Colonic mucosa (tissue), 4 donors: Measurements from ENCODE around the gene CD164L2. TPM values are rescaled to one million over a fixed set of nuclear protein-coding genes. Genes with fewer than 3 reads are reported as not detected.
A peak's percentile ranks its signal among the peaks of the same experiment; 100 is the strongest.

Experiments
- DNase-seq: peaks from one replicate; pipeline ENCODE4 v3.0.0-alpha.2; 2020
- H3K27ac ChIP-seq: fragments of 200-600 bp; one replicate; pipeline ENCODE4 v1.8.0; 2021
- H3K27me3 ChIP-seq: fragments of 200-600 bp; one replicate; pipeline ENCODE4 v1.8.0; 2021
- H3K36me3 ChIP-seq: fragments of 200-600 bp; one replicate; pipeline ENCODE4 v1.8.0; 2021
- H3K4me1 ChIP-seq: fragments of 200-600 bp; one replicate; pipeline ENCODE4 v1.8.0; 2021; ENCODE audit warnings: mild to moderate bottlenecking
- H3K4me3 ChIP-seq: fragments of 200-600 bp; one replicate; pipeline ENCODE4 v1.8.0; 2021
- H3K9ac ChIP-seq, 2 donors: one replicate each; pipeline ENCODE4 v1.7.0; 2013; ENCODE audit warnings: control low read depth in 2 of 2, low read depth in 2 of 2, low read length in 2 of 2
- H3K9me3 ChIP-seq: fragments of 200-600 bp; one replicate; pipeline ENCODE4 v1.8.0; 2021
- intact Hi-C: fragments of 100-400 bp; cut with DNase I; formaldehyde crosslinking; loops from one replicate; pipeline ENCODE4 v1.14.1; 2022
- total RNA-seq, 2 donors: library from RNA; stranded (reverse); fragmentation: NEBNext Ultra II Directional in 1 of 2; extraction: Animal tissue kit (Norgen Biotek cat#: 25700) in 1 of 2; gene quantifications; one replicate each; pipeline ENCODE4 v1.2.1, GENCODE V29; 2021
- TF ChIP-seq, protein P1 (sequence below): fragments of 200-600 bp; IDR thresholded peaks from one replicate; pipeline ENCODE4 v1.8.0; 2022; ENCODE audit warnings: antibody characterized with exemption, mild to moderate bottlenecking
- donor health status: healthy.
- donor health status: DM: no; HTN: no; CAD: no.
- donor health status: DM: no; HTN: no; CAD: no.

Gene CD164L2
- total RNA-seq, 2 donors from 2014 or later = 0.69 to 1.7 TPM

DNA sequence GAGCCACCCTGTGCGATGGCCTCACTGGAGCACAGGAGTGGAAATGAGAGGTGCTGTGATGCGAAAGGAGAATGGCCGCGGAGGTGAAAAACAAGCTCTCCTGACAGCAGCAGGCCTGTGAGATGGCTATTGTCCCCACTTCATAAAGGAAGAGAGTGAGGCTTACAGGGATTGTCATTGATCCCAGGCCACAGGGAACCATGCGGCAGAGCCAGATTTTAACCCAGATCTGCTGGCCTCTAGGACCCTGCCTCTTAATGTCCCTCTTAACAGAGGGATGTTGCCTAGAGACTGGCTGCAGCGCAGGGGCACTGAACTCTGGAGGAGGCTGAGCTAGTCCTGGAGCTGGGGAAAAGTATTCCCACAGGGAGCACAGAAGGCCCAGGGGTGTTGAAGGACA is 44.4 kb downstream of the CD164L2 start:
- intact Hi-C loops = no loop called here
- Histone ChIP-seq H3K27me3 (no peaks in the 10 kb centered on the region), H3K27ac (no peak overlapping the region), H3K36me3 (no peaks in the 10 kb centered on the region), H3K4me1 (no peaks in the 10 kb centered on the region), H3K9me3 (no peaks in the 10 kb centered on the region), H3K4me3 (no peak overlapping the region), H3K9ac (no peak overlapping the region)
- TF ChIP-seq, protein P1, sequence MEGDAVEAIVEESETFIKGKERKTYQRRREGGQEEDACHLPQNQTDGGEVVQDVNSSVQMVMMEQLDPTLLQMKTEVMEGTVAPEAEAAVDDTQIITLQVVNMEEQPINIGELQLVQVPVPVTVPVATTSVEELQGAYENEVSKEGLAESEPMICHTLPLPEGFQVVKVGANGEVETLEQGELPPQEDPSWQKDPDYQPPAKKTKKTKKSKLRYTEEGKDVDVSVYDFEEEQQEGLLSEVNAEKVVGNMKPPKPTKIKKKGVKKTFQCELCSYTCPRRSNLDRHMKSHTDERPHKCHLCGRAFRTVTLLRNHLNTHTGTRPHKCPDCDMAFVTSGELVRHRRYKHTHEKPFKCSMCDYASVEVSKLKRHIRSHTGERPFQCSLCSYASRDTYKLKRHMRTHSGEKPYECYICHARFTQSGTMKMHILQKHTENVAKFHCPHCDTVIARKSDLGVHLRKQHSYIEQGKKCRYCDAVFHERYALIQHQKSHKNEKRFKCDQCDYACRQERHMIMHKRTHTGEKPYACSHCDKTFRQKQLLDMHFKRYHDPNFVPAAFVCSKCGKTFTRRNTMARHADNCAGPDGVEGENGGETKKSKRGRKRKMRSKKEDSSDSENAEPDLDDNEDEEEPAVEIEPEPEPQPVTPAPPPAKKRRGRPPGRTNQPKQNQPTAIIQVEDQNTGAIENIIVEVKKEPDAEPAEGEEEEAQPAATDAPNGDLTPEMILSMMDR = no peak
- DNase-seq = no peak

DNA sequence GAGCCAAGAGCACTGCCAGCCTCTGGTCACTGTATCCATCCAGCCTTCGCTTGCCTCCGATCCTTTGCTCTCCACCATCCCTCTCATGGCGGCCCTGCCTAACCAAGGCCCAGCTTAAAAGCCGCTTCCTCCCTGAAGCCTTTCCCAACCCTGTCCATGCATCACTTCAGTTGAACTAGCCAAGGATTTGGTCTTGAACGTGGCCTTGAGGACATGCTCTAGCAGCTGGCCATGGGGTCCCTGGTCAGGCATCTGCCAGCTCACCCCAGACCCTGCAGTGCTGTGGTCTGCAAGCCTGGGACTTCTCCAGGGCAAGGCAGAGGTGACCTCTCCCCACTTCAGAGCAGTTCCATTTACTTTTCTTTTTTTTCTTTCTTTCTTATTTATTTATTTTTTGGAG is 46.4 kb downstream of the CD164L2 start:
- Histone ChIP-seq H3K27me3 (no peaks in the 10 kb centered on the region), H3K36me3 (no peaks in the 10 kb centered on the region), H3K9me3 (no peaks in the 10 kb centered on the region), H3K4me3 (no peak overlapping the region), H3K4me1 (no peaks in the 10 kb centered on the region), H3K9ac (no peak overlapping the region), H3K27ac (no peak overlapping the region)
- intact Hi-C loops = no loop called here
- TF ChIP-seq, protein P1 = no peak
- no peak for DNase-seq

DNA sequence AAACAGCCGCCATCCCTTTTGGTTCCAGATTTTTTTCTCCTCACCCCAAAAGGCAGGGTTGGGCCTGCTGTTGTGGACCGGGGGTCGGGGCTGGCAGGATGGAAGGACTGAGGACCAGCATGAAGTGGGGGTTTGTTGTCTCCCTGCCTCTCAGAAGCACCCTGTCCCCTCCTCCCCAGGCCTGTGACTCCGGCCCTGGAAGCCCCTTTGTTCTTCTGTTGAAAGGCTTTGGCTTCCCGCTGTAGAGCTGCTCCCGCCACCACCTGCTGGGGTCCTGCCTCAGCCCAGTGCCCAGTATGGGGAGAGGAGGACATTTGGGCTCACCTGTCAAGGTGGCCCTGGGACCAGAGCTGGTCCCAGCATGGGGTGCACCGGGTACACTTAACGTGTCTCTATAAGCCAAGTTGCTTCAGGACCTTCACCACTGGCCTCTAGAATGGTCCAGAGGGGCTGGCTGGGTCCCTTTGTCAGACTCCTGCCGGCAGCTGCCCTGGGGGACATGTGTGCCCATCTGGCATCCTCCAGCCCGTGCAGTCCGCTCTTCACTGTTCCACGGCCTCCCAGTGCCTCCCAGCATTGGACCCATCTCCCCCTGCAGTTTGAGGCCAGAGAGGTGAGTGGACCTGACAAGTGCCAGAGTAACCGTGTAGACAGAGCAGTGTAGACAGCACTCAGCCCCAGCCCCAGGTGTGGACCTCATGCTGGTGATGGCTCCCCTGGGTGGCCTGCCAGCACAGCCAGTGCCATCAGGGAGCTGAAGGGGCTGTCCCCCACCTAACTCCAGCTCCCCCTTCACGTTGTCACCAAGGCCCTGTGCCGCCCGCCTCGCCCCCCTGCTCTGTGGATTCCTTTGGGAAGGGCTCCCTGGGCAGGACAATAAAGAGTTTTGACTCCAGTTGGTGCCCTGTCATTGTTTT is 47.4 kb downstream of the CD164L2 start:
- Histone ChIP-seq H3K9me3 (no peaks in the 10 kb centered on the region), H3K4me1 (no peaks in the 10 kb centered on the region), H3K4me3 (no peak overlapping the region), H3K36me3 (no peaks in the 10 kb centered on the region), H3K27ac (no peak overlapping the region), H3K27me3 (no peaks in the 10 kb centered on the region), H3K9ac (no peak overlapping the region)
- intact Hi-C loops = no loop called here
- TF ChIP-seq, protein P1 = no peak
- no peak for DNase-seq

DNA sequence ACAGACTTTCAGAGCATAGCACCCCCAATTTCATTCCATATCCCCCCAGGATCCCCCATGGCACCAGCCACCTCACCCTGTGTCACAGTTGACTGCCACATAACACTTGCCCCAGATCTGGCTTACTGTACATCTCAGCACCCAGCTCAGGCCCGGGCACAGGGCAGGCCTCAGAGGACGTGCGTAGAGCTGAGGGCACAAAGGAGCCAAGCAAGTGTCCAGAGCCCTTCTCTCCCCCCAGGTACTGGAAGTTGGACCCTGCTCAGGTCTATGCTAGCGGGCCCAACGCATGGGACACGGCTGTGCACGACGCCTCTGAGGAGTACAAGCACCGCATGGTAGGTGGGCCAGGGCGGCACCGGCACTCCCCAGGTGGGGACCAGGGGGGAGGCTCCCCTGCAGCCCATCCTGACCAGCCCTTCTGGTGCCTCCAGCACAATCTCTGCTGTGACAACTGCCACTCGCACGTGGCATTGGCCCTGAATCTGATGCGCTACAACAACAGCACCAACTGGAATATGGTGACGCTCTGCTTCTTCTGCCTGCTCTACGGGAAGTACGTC is 49.3 kb downstream of the CD164L2 start:
- TF ChIP-seq, protein P1 = no peak

DNA sequence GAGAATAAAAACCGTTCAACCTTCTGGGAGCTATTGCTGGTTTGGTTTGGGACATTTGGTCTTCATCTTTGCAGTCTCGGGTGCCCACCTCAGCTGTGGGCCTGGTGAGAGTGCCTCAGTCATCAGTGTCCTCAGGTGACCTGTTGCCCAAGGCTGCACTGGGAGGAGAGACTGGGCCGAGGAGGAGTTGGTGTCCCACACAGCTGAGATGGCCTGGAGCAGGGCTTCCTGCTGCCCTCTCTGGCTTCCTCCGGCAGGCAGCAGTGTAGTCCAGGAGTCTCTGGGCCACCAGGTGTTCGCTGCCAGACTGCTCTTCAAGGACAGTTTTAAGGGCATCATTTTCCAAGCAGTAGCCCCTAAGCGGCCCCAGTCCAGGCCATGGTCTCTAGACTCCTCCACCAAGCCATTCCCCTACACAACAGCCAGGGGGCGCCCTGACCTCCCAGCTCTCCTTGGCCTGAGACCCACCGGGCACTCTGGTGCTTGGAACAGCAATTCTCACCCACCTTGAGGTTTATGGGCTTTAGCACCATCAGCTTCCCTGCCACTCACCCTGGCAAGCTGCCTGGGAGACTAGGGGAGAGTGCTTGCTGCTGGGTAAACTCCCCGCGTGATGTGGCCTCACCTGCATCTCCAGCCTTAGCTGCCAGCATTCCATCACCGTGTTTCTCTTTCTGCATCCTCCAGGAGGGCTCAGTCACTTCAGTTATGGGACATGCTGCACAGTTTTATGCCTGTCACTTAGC is 50.4 kb downstream of the CD164L2 start:
- no peak overlapping the region for H3K4me3 ChIP-seq
- intact Hi-C loops = no loop called here
- no peaks in the 10 kb centered on the region for H3K4me1 ChIP-seq
- H3K27ac ChIP-seq = no peak overlapping the region
- no peak overlapping the region for H3K9ac ChIP-seq
- DNase-seq = no peak
- TF ChIP-seq, protein P1 = peak; percentile 83
- H3K36me3 ChIP-seq = no peaks in the 10 kb centered on the region
- no peaks in the 10 kb centered on the region for H3K27me3 ChIP-seq
- no peaks in the 10 kb centered on the region for H3K9me3 ChIP-seq

More for the DNA sequence above, 49.3 kb downstream of the CD164L2 start:
- no peak overlapping the region for H3K27ac ChIP-seq
- no peak overlapping the region for H3K4me3 ChIP-seq
- no peak for DNase-seq
- no peaks in the 10 kb centered on the region for H3K36me3 ChIP-seq
- intact Hi-C loops = no loop called here
- no peaks in the 10 kb centered on the region for H3K9me3 ChIP-seq
- no peaks in the 10 kb centered on the region for H3K27me3 ChIP-seq
- H3K9ac ChIP-seq = no peak overlapping the region
- no peaks in the 10 kb centered on the region for H3K4me1 ChIP-seq
